HG03175 (cell line): ENCODE data around the gene TSSK1B.
"Not testable (repeated sequence)": the region's sequence is repeated elsewhere in the genome, so short reads cannot be mapped to it uniquely, and the experiment has no call there.

Source experiments
- ATAC-seq: cut with Tn5 transposase; IDR thresholded peaks from one replicate; pipeline ENCODE4 v1.9.1; 2021; ENCODE audit warnings: mild to moderate bottlenecking, moderate library complexity; ENCODE audit not compliant: unreplicated experiment

TSSK1B gene, protein sequence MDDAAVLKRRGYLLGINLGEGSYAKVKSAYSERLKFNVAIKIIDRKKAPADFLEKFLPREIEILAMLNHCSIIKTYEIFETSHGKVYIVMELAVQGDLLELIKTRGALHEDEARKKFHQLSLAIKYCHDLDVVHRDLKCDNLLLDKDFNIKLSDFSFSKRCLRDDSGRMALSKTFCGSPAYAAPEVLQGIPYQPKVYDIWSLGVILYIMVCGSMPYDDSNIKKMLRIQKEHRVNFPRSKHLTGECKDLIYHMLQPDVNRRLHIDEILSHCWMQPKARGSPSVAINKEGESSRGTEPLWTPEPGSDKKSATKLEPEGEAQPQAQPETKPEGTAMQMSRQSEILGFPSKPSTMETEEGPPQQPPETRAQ

DNA sequence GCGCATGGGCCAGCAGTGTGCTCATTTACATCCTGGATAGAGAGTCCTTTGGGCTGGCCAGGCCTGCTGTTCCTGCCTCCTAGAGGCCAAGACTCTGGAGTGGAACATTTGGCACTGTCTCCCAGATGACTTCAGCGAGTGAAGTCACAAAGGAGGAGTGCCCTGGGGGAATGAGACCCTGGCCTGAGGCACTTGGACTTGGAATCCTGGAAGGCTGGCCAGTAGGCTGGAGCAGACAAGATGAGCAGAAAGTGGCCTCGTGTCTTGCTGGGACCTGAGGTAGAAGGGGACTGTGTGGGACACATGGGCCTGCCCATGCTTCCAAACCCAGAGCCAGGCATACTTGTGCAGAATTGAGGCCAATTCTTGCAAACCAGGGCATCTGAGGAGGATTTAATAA, at the start of gene TSSK1B:
Gene TSSK1B, minus strand, starts transcription at position 101 of the 400 bp plus-strand sequence. CDS start 150 bp downstream, outside the sequence.
- no peak for ATAC-seq

DNA sequence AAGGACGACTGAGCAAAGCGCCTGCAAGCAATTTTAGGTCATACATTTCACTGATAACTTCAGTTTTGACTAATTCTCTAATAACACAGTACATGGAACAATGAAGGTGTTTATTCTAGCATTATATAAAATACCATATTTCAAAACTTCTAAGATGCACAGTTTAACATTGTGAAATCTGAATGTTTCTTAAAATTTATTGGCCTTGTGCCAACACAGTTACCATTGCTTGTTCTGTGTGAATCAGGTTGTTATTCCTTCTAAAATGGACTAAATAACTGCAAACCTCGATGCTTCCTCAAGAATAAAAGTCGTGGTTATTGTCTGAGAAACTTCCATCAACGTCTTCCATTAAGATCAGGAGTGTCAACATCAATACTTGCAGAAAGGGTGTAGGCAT, 45.5 kb upstream of the TSSK1B start:
- ATAC-seq: no peak

DNA sequence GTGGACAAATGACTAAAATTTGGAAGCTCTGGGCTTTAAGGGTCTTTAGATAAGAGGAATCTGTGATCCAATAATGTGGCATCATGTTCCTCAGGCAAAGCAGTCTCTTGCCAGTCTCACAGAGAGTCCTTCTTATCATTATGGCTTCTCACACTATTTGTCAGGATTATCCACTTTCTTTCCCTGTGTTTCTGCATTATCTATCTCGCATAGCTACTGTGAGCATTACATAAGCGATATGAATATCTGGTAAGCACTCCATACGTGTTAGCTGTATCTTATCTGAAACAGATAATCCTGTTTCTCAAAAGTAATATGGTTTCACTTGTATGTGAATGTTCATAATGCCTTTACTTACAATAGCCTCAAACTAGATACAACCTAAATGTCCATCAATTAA, 43.9 kb upstream of the TSSK1B start:
- no peak for ATAC-seq

DNA sequence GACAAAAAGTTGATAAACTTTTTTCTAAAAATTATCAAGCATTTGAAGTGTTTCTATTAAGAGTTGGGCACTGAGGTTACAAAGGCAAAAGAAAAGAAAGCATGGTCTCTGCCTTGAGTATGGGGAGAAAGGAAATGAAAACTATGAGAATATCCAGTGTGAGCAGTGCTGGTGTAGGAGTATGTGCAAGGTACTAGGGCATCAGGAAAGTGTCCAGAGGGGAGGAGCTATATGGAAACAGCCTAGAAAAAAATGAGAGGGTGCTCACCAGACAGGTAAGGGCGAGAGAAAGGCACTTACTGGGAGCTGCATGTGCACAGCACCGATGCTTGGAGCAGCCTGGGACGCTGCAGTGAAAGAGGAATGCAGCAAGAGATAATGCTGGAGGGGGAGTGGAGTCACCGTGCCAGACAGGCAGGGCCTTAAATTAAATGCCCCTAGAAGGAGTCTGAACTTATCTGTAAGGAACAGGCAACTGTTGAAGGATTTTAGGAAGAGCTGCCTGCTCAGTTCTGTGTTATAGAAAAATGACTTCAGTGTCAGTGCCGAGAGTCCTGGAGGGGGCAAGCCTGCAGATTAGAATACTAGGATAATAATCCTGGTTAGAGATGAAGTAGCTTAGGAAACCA, 39.4 kb upstream of the TSSK1B start:
- no peak for ATAC-seq

DNA sequence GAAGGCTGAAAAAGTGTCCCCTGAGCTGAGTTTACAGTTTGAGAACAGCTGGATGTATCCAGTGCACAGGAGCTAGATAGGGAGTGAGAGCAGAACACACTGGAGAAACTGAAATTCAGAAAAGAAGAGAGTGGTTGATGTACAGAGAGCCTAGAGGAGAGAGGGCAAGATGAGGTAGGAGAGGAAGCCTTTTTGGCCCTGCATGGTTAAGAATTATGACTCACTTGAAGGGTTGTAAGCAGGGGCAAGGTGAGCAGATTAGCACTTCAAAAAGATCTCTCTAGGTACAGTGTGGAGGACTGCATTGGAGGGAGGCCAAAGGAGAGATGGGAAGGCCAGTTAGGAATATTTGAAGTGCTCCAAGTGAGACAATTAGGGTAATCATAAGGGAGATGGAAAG, 28.2 kb upstream of the TSSK1B start:
- ATAC-seq: no peak

DNA sequence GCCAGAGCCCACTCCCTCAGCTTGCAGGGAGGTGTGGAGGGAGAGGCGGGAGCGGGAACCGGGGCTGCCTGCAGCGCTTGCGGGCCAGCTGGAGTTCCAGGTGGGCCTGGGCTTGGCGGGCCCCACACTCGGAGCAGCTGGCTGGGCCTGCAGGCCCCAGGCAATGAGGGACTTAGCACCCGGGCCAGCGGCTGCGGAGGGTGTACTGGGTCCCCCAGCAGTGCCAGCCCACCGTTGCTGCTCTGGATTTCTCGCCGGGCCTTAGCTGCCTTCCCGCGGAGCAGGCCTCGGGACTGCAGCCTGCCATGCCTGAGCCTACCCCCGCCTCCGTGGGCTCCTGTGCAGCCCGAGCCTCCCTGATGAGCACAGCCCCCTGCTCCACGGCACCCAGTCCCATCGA, 22.3 kb upstream of the TSSK1B start:
- not testable (repeated sequence) for ATAC-seq

DNA sequence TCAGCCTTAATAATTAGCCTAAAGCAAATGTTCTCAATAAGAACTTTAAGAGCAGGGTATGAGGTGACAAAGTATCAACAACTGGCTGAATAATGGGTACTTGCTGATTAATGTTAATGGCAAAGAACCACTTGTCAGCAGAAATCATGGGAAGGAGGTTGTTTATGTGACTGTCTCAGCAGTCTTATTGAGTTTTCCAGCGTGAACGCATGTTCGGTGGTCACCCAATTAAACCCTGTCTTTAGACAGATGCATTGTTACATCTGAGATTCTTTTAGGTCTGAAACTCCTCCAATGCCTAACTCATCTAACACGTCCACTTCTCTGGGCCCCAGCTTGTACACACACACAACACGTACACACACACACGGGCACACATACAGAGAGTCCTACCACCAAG, 18.2 kb upstream of the TSSK1B start:
- no peak for ATAC-seq

DNA sequence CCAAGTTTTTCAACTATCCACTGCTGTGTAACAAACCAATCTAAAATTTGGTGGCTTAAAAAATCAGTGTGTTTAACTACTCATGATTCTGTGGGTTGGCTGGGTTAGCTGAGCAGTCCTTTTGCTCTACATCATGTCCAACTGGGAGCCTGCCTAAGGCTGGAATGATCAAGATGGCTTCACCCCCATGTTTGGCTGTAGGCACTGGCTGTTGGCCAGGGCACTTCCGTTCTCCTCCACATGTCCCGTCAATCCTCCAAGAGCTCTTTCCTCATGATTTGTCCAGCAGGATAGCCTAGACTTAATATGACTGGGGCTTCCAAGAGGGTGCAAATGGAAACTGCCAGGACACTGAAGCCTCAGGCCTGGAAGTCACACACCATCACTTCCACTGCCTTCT, 17.0 kb upstream of the TSSK1B start:
- ATAC-seq: no peak

DNA sequence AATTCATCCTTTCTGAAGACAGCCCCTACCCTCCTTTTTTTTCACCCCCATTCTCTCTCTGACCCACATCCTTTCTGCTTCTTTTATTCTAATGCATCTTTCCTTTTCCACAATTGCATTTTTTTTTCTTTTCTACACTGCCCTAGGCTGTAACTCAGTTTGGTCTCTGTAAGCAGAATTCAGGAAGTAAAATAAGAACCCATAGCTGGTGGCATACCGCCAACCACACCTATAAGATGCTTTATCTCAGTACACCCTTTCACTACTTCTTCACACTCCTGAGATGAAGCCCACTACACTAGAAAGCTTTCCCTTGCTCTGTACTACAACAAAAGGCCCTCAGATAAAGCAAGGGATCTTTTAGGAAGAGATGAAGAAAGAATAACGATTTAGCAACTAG, 16.1 kb upstream of the TSSK1B start:
- ATAC-seq: no peak

DNA sequence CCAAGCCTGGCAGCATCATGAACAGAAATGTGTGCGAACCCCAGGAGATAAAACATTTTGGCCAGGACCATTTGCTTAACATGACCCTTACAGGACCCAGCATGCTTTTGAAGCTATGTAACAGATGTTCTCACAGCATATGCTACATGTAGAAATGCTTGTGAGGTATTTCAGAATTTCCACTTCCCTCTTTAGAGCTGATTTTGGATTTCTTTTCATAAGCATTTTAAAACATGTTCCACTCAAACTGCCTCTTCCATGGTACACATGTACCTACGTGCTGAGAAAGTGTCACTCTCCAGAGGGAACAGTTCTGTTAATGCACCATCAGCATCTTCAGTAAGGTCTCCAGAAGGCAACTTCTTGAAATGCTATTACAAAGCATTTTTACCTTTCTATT, 15.7 kb upstream of the TSSK1B start:
- ATAC-seq: no peak

DNA sequence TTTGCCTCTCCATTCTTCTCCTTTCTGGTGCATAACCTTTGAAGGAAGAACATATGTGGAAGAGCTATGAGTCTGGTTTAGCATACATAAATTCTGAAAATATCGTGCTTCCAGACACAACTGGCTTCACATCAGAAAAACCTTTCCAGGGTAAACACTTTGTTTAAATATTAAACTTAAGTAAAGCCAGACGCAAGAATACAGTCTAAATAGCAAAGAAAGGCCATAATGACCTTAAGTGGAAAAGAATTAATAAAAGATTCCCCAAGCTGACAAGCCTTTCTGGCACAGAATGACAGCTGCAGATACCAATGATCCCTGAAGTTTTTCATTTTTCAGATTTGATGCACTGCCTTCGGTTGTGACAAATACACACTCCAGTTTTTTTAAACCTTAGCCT, 13.5 kb upstream of the TSSK1B start:
- ATAC-seq: no peak

DNA sequence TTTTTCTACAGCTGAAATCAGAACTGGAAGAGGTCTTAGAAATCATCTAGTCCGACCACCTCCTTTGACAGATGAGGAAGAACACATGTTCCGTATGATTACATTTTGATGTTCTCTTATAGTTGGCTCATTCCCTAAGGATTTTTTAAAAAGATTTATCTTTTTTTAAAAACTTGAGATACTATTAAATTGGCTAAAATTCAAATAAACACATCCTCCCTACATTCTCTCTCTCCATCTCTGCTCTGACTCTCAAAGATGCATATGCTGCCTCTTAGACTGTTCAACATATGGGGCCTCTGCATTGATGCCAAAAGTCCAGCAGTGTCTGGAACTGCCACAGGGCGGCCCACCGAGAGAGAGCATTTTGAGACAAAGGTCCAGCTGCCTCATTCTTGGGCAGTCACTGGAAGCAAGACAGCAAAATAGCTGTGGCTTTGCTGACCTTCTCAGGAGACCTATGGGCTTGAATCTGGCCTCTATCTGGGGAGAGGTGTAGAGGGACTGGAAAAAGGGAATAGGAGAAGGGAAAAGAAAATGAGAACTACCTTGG, 12.8 kb upstream of the TSSK1B start:
- ATAC-seq: no peak

DNA sequence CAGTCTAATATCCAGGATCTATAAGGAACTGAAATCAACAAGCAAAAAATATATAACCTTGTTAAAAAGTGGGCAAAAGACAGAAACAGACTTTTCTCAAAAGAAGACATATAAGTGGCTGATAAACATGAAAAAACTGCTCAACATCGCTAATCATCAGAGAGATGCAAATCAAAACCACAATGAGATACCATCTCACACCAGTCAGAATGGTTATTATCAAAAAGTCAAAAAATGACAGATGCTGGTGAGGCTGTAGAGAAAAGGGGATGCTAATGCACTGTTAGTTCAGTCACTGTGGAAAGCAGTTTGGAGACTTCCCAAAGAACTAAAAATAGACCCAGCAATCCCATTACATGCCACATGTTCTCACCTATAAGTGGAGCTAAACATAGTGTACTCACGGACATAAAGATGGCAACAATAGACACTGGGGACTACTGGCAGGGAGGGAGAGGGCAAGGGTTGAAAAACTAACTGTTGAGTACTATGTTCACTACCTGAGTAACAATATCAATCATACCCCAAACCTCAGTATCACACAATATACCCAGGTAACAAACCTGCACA, 11.7 kb upstream of the TSSK1B start:
- ATAC-seq: no peak

DNA sequence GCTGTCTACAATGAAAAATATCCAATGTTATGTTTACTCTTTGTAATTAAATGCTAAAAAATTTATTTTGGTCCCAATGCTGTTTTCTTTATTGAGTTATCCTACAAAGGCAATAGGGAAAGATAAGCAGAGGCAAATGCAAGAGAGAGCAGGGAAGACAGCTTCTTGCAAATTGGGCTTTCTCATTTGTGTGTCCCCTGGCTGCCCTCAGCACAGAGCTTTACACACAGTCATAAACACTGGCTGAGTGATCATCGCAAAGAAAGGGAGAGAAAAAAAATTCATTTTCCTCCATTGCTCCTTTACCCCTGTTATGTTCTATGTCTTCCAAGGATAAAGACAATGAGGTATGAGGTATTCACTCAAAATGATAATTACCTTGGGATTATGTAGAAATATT, 2.3 kb upstream of the TSSK1B start:
- no peak for ATAC-seq

DNA sequence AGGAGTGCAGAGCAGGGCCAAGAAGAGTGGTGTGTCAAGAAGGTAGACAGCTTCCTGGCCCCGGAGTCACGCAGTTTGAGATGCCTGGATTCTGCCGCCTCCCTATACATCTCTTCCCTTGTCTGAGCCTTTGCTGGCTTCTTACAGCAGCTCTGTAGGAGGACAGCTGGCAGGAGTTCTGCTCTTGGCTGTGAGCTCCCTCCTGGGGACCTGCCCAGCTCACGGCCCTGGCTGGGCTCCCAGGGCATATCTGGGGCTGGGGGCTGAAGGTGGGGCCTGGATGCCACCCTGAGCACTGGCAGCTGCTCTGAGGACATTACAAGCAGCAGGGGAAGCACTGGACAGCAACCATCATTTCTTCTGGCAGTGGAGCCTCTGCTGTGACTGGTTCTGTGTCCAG, 786 bp upstream of the TSSK1B start:
- ATAC-seq: no peak

DNA sequence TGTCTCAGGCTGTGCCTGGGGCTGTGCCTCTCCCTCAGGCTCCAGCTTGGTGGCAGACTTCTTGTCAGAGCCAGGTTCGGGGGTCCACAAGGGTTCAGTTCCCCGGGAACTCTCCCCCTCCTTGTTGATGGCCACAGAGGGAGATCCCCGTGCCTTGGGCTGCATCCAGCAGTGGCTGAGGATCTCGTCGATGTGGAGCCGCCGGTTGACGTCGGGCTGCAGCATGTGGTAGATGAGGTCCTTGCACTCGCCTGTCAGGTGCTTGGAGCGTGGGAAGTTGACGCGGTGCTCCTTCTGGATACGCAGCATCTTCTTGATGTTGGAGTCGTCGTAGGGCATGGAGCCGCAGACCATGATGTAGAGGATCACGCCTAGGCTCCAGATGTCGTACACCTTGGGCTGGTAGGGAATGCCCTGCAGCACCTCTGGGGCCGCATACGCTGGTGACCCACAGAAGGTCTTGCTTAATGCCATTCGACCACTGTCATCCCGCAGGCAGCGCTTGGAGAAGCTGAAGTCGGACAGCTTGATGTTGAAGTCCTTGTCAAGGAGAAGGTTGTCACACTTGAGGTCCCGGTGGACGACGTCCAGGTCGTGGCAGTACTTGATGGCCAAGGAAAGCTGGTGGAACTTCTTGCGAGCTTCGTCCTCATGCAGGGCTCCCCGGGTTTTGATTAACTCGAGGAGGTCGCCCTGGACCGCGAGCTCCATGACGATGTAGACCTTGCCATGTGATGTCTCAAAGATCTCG, 752 bp downstream of the TSSK1B start:
- no peak for ATAC-seq

DNA sequence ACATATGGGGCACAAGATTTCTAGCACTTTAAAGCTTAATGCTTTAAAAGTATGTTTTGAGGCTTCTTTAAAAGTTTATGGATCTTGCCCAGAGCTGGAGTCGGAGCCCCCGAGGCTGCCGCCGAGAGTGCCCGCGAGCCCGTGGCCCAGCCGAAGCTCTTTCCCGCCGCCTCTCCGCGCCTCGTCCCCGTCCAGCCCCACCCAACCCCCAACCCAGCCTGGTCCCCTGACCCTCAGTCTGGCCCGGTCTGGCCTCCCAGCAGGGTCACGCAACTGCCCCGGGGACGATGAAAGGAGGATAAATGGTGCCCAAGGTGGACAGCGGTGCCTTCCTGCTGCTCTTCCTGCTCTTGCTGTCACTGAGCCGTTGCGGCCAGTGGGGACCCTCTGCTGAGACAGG, 1.7 kb downstream of the TSSK1B start:
- ATAC-seq: no peak

DNA sequence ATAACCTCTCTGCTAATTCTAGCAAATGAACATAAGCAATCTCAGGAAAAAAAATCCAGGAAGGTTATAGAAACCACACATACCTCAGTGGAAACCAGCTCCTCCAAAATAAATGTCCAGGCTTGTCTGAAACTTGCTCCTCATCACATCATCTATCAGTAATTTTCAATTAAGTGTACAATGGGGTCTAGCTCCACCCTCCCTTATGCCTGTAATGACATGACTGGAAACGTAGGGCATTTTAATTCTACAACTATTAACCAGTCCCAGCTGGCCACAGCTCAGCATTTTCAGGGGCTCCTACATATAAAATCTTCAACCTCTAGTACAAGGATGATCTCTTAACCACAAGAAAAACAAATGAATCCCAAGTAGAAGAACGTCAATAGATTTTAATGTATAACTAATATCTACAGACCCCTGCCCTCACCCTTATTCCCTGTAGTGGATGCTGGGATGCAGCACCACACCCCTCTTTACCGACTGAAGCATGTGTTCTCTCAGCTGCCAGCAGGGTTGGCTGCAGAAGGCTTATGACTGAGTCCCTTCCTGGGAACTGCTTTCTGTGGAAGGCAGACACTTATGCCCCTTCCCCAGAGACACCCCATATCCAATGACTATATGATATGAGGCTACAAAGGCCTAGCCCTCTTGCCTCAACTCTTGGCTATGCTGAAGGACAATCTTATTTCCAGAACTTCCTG, 6.8 kb downstream of the TSSK1B start:
- no peak for ATAC-seq

DNA sequence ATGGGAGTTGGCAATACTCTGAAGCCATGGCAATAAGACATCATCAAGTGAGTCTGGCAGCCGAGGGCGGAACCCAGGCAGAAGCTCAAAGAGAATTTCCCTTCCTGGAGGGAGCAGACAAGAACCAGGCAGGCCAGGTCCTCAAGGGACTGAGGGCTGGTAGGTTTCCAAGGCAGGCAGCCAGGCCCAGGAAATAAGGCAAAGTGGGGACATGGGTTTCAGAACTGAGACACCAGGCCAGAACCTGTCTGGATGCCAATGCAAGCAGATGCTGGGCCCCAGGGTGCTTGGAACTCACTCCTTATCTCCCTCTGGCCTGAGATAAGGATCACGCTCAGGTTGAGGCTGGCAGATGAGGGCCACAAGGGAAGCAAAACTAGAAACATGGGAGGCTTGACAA, 8.9 kb downstream of the TSSK1B start:
- no peak for ATAC-seq

DNA sequence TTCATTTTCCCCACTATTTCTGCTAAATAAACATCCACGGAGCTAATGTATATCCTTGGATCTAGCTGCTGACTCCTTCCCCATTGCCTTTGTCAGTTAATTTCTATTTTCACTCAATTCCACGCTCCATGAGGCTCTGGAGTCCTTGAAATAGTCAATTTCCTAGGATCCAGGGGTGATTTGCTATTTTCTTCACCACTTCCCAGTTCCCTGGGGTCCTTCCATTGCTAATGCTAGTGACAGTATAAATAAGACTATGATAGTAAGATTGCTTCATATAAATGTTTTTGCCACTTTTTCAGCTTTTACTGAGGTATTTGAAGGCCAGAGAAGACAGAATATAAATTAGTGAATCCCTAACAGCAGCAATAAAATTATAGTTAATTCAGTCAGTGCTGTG, 13.1 kb downstream of the TSSK1B start:
- ATAC-seq: no peak

DNA sequence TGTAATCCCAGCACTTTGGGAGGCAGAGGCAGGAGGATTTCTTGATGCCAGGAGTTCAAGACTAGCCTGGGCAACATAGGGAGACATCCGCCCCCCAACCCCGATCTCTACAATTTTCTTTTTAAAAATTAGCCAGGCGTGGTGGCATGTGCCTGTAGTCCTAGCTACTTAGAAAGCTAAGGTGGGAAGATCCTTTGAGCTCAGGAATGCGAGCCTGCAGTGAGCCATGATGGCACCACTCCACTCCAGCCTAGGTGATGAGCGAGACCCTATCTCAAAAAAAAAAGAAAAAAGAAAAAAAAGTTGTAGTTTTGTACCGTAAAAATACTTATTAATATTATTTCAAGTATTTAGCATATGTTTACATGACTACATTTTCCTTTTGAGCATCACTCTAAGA, 29.3 kb downstream of the TSSK1B start:
- no peak for ATAC-seq
